GM18499 (cell line): ENCODE data around the gene SMAD5.

Experiments
- ATAC-seq: cut with Tn5 transposase; IDR thresholded peaks from one replicate; pipeline ENCODE4 v1.9.1; 2021; ENCODE audit warnings: moderate number of reproducible peaks; ENCODE audit not compliant: insufficient read depth, unreplicated experiment

SMAD5 gene

GRCh38 chr5:136132557-136133221, at the start of gene SMAD5:
SMAD5 (plus strand) TSS chr5:136132845; CDS start chr5:136153761, 20,916 bp downstream.
- peak; percentile 63 for ATAC-seq

GRCh38 chr5:136084698-136085097, 47.9 kb upstream of the SMAD5 start:
- ATAC-seq, result no peak

- no peak for ATAC-seq
Observed at GRCh38 chr5:136086783-136087566, 45.7 kb upstream of the SMAD5 start.

GRCh38 chr5:136087961-136088871, 44.4 kb upstream of the SMAD5 start:
- ATAC-seq, result no peak

GRCh38 chr5:136089791-136090190, 42.9 kb upstream of the SMAD5 start:
- ATAC-seq, result no peak

GRCh38 chr5:136090319-136090718, 42.3 kb upstream of the SMAD5 start:
- no peak for ATAC-seq

GRCh38 chr5:136094189-136094912, 38.3 kb upstream of the SMAD5 start:
- ATAC-seq, result no peak

GRCh38 chr5:136094913-136095641, 37.6 kb upstream of the SMAD5 start:
- no peak for ATAC-seq

GRCh38 chr5:136098176-136098575, 34.5 kb upstream of the SMAD5 start:
- ATAC-seq, result no peak

- ATAC-seq, result no peak
Observed at GRCh38 chr5:136099870-136100269, 32.8 kb upstream of the SMAD5 start.

GRCh38 chr5:136101884-136102283, 30.8 kb upstream of the SMAD5 start:
- no peak for ATAC-seq

GRCh38 chr5:136103118-136103517, 29.5 kb upstream of the SMAD5 start:
- ATAC-seq, result no peak

GRCh38 chr5:136104306-136104965, 28.2 kb upstream of the SMAD5 start:
- no peak for ATAC-seq

GRCh38 chr5:136106351-136107031, 26.2 kb upstream of the SMAD5 start:
- no peak for ATAC-seq

GRCh38 chr5:136108180-136108611, 24.4 kb upstream of the SMAD5 start:
- no peak for ATAC-seq

GRCh38 chr5:136108766-136109165, 23.9 kb upstream of the SMAD5 start:
- ATAC-seq, result no peak

GRCh38 chr5:136109453-136110135, 23.1 kb upstream of the SMAD5 start:
- no peak for ATAC-seq

- ATAC-seq, result no peak
Observed at GRCh38 chr5:136113606-136114005, 19.0 kb upstream of the SMAD5 start.
